Keratinocyte (primary cell): ENCODE results near the gene PLA1A. TPM values are rescaled to one million over a fixed set of nuclear protein-coding genes. Genes with fewer than 3 reads are reported as not detected.
"Not testable (repeated sequence)": the region's sequence is repeated elsewhere in the genome, so short reads cannot be mapped to it uniquely, and the experiment has no call there.

Experiments
- DNase-seq: peaks from one replicate; pipeline ENCODE4 v3.0.0-alpha.2; 2011; ENCODE audit warnings: low read depth, missing footprints, low spot score
- FAIRE-seq: peaks from 2 replicates; lab custom pipeline; 2011; peaks lifted over from hg19 to GRCh38; lab: Jason Lieb, UNC
- H2AFZ ChIP-seq: 2 replicates; pipeline ENCODE4 v1.6.0; 2012; ENCODE audit warnings: low read length, control low read depth, inconsistent platforms; ENCODE audit not compliant: control insufficient read depth
- H3K27ac ChIP-seq: 2 replicates; pipeline ENCODE4 v1.5.1; 2011; ENCODE audit warnings: low read length; ENCODE audit not compliant: control insufficient read depth, insufficient read depth
- H3K27me3 ChIP-seq: 3 replicates; pipeline ENCODE4 v1.6.0; 2011; ENCODE audit warnings: low read length; ENCODE audit not compliant: control insufficient read depth, insufficient read depth; ENCODE audit errors: extremely low read depth
- H3K36me3 ChIP-seq, 2 experiments: 2 replicates in 1 of 2; 3 replicates in 1 of 2; pipeline ENCODE4 v1.5.1; 2011; ENCODE audit warnings: low read length in 2 of 2, mild to moderate bottlenecking in 1 of 2; ENCODE audit not compliant: control insufficient read depth in 2 of 2, insufficient read depth in 2 of 2; ENCODE audit errors: extremely low read depth in 1 of 2
- H3K4me1 ChIP-seq: 3 replicates; pipeline ENCODE4 v1.5.1; 2011; ENCODE audit warnings: low read length; ENCODE audit not compliant: control insufficient read depth, insufficient read depth; ENCODE audit errors: extremely low read depth
- H3K4me2 ChIP-seq: 3 replicates; pipeline ENCODE4 v1.6.0; 2011; ENCODE audit warnings: low read depth, low read length; ENCODE audit not compliant: control insufficient read depth, insufficient read depth; ENCODE audit errors: extremely low read depth
- H3K4me3 ChIP-seq, 3 experiments: fragments of 200-600 bp in 1 of 3; sonication (generic) in 1 of 3; 2 replicates in 2 of 3; 3 replicates in 1 of 3; pipeline ENCODE4 v1.5.1; 2011 to 2016; ENCODE audit warnings: low read length in 3 of 3, mild to moderate bottlenecking in 3 of 3, control low read depth in 2 of 3, inconsistent platforms in 1 of 3, low read depth in 1 of 3, mixed read lengths in 1 of 3, mixed run types in 1 of 3, moderate library complexity in 1 of 3; ENCODE audit not compliant: control insufficient read depth in 2 of 3, insufficient read depth in 2 of 3; ENCODE audit errors: extremely low read depth in 1 of 3
- H3K79me2 ChIP-seq: 2 replicates; pipeline ENCODE4 v1.6.0; 2012; ENCODE audit warnings: low read length; ENCODE audit not compliant: control insufficient read depth, insufficient read depth
- H3K9ac ChIP-seq: 3 replicates; pipeline ENCODE4 v1.6.0; 2011; ENCODE audit warnings: low read length; ENCODE audit not compliant: control insufficient read depth, insufficient read depth; ENCODE audit errors: extremely low read depth
- H3K9me1 ChIP-seq: 3 replicates; pipeline ENCODE4 v1.6.0; 2011; ENCODE audit warnings: low read length; ENCODE audit not compliant: control insufficient read depth, insufficient read depth; ENCODE audit errors: extremely low read depth
- H3K9me3 ChIP-seq: 2 replicates; pipeline ENCODE4 v1.5.1; 2012; ENCODE audit warnings: low read depth, low read length; ENCODE audit not compliant: control insufficient read depth
- H4K20me1 ChIP-seq: 3 replicates; pipeline ENCODE4 v1.6.0; 2011; ENCODE audit warnings: low read length; ENCODE audit not compliant: control insufficient read depth, insufficient read depth; ENCODE audit errors: extremely low read depth
- EZH2 ChIP-seq: IDR thresholded peaks from one replicate; pipeline ENCODE4 v1.6.1; 2012; ENCODE audit warnings: inconsistent platforms, mild to moderate bottlenecking, low read length, moderate library complexity
- dilution Hi-C: fragments of 300-500 bp; cut with MboI; formaldehyde crosslinking; loops from one replicate; pipeline ENCODE4 v1.7.0; 2020; ENCODE audit warnings: low sequenced_read_pairs; ENCODE audit not compliant: extremely low pct_ligation_motif_present
- polyA plus RNA-seq, 5 experiments: library from polyadenylated mRNA; depleted of rRNA in 3 of 5; stranded (reverse) in 3 of 5; stranded (forward) in 1 of 5; unstranded in 1 of 5; fragments of >200 nt; gene quantifications; 1 replicate in 1 of 5; 2 replicates in 3 of 5; 3 replicates in 1 of 5; pipeline versions ENCODE4 v1.2.1 to v1.2.3, GENCODE V29; 2011 to 2012; ENCODE audit warnings: missing spikeins in 2 of 5, low read depth in 1 of 5, low replicate concordance in 1 of 5
- TF ChIP-seq, protein P1 (sequence below), 3 experiments: IDR thresholded peaks in 1 of 3; conservative IDR thresholded peaks in 1 of 3; optimal IDR thresholded peaks in 1 of 3; 2 replicates in 2 of 3; 3 replicates in 1 of 3; pipeline versions ENCODE3 to v1.5.1; 2011; ENCODE audit warnings: low read length in 3 of 3, mild to moderate bottlenecking in 3 of 3, moderate library complexity in 2 of 3, control low read depth in 1 of 3, inconsistent platforms in 1 of 3; ENCODE audit not compliant: insufficient read depth in 2 of 3; ENCODE audit errors: extremely low read depth in 1 of 3

Gene PLA1A
- polyA plus RNA-seq, 1 donor (not counting 4 experiments of a cell fraction or from before 2014, with no cell fraction given): not detected

DNA sequence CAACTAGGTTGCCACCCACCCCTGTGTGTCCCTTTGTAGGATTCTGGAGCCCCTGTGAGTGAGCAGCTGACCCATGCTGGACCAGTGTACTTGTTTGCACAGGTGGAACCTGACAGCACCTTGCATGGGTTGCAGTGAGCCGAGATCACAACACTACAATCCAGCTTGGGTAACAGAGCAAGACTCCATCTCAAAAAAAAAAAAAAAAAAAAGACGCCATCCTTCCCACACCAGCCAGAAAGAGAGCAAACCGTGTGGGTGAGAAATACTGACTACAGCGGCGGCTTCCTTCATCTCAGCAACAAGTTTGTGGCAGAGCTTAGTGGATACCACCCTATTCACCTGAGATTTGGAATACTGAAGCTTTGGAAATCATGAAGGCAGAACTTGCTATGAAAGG lies 37.5 kb upstream of the PLA1A start:
- H3K36me3 ChIP-seq: no peaks in the 10 kb centered on the region
- DNase-seq (no peak), FAIRE-seq (no peak)
- dilution Hi-C loops: no loop called here
- H3K9ac ChIP-seq: no peak overlapping the region
- H3K79me2 ChIP-seq: no peaks in the 10 kb centered on the region
- TF ChIP-seq, protein P1, sequence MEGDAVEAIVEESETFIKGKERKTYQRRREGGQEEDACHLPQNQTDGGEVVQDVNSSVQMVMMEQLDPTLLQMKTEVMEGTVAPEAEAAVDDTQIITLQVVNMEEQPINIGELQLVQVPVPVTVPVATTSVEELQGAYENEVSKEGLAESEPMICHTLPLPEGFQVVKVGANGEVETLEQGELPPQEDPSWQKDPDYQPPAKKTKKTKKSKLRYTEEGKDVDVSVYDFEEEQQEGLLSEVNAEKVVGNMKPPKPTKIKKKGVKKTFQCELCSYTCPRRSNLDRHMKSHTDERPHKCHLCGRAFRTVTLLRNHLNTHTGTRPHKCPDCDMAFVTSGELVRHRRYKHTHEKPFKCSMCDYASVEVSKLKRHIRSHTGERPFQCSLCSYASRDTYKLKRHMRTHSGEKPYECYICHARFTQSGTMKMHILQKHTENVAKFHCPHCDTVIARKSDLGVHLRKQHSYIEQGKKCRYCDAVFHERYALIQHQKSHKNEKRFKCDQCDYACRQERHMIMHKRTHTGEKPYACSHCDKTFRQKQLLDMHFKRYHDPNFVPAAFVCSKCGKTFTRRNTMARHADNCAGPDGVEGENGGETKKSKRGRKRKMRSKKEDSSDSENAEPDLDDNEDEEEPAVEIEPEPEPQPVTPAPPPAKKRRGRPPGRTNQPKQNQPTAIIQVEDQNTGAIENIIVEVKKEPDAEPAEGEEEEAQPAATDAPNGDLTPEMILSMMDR (optimal IDR thresholded peaks at IDR 0.05 in 1 of 3, IDR thresholded peaks at IDR 0.05 in 1 of 3, conservative IDR thresholded peaks at IDR 0.05 in 1 of 3; ENCODE audit: extremely low read depth in 1 of 3, insufficient read depth in 2 of 3, low read length in 3 of 3): no peak
- TF ChIP-seq EZH2: no peak
- H3K4me1 ChIP-seq: no peaks in the 10 kb centered on the region
- H3K4me2 ChIP-seq: no peak overlapping the region
- H3K27ac ChIP-seq: no peak overlapping the region
- H3K27me3 ChIP-seq: no peaks in the 10 kb centered on the region
- no peaks in the 10 kb centered on the region for H3K9me1 ChIP-seq
- no peaks in the 10 kb centered on the region for H4K20me1 ChIP-seq
- H3K4me3 ChIP-seq: no peak overlapping the region
- no peaks in the 10 kb centered on the region for H3K9me3 ChIP-seq
- H2AFZ ChIP-seq: no peak overlapping the region

DNA sequence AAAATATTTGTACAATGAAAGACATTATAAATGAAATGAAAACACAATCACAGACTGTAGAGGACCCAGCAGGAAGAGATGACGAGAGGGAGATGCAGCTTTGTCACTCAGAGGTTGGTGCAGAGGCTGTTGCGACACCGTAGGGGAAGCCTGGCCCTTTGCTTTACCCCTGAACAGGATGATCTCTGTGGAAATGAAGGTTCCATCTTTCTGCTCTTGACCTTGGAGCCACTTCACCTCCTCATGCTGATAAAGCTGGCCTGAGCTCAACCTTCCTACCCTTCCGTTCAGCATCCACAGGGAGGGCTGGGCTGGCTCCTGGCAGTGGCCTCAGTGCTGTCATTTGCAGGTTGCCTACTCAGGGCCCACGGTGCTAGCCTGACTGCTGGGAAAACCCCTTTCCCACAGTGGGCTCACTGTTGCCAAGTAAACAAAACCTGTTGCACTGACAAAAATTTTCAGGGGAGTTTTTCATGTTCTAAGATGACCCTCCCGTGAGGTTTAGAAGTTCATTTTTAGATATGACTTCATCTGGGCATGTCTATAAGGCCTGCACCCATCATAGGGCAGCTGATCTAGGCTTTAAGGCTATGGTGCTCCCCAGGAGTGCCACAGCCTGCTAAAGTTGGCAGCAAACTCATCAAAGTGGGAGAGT lies 35.3 kb upstream of the PLA1A start:
- DNase-seq (no peak), FAIRE-seq (no peak)
- Histone ChIP-seq H3K27ac (no peak overlapping the region), H3K9me3 (no peaks in the 10 kb centered on the region), H3K4me1 (no peaks in the 10 kb centered on the region), H4K20me1 (no peaks in the 10 kb centered on the region), H3K36me3 (no peaks in the 10 kb centered on the region), H3K79me2 (no peaks in the 10 kb centered on the region), H2AFZ (no peak overlapping the region), H3K9me1 (no peaks in the 10 kb centered on the region), H3K4me2 (no peak overlapping the region), H3K27me3 (no peaks in the 10 kb centered on the region), H3K4me3 (no peak overlapping the region), H3K9ac (no peak overlapping the region)
- dilution Hi-C loops: no loop called here
- TF ChIP-seq EZH2: no peak
- TF ChIP-seq, protein P1 (optimal IDR thresholded peaks at IDR 0.05 in 1 of 3, IDR thresholded peaks at IDR 0.05 in 1 of 3, conservative IDR thresholded peaks at IDR 0.05 in 1 of 3; ENCODE audit: extremely low read depth in 1 of 3, insufficient read depth in 2 of 3, low read length in 3 of 3): no peak

DNA sequence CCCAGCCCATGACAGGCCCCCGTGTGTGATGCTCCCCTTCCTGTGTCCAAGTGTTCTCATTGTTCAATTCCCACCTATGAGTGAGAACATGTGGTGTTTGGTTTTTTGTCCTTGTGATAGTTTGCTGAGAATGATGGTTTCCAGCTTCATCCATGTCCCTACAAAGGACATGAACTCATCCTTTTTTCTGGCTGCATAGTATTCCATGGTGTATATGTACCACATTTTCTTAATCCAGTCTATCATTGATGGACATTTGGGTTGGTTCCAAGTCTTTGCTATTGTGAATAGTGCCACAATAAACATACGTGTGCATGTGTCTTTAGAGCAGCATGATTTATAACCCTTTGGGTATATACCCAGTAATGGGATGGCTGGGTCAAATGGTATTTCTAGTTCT lies 34.4 kb upstream of the PLA1A start:
- FAIRE-seq, H4K20me1 ChIP-seq, dilution Hi-C loops: not testable (repeated sequence)

More for the DNA sequence above, 34.4 kb upstream of the PLA1A start:
- not testable (repeated sequence) for H3K4me2 ChIP-seq, H3K4me1 ChIP-seq, H3K9ac ChIP-seq, H3K27ac ChIP-seq, H3K79me2 ChIP-seq, H2AFZ ChIP-seq, H3K36me3 ChIP-seq, H3K27me3 ChIP-seq, H3K4me3 ChIP-seq, H3K9me3 ChIP-seq, H3K9me1 ChIP-seq, DNase-seq
